Body of pancreas (tissue), 4 donors: ENCODE data around the gene SMIM3.

Experiments
- CTCF ChIP-seq, 7 experiments: fragments of 450-650 bp in 4 of 7; fragments of 200-600 bp in 3 of 7; sonication (generic) in 3 of 7; IDR thresholded peaks; one replicate each; pipeline ENCODE4 v1.5.1; 2016 to 2019; ENCODE audit warnings: antibody characterized with exemption in 7 of 7
- POLR2A ChIP-seq, 3 donors: fragments of 450-650 bp; IDR thresholded peaks; one replicate each; pipeline ENCODE4 v1.6.1; 2016; ENCODE audit warnings: antibody characterized with exemption in 3 of 3, mild to moderate bottlenecking in 2 of 3

GRCh38 chr5:150791536-150791935 is 13.0 kb downstream of the SMIM3 start:
- no peak for TF ChIP-seq CTCF (IDR thresholded peaks at IDR 0.05)
- TF ChIP-seq POLR2A (IDR thresholded peaks at IDR 0.05): no peak
